ENCODE results near the gene BNIP5.

BNIP5 gene

GRCh38 chr6:36327919-36328236 is 8.8 kb downstream of the BNIP5 start:
- TF ChIP-seq GATA3 (IDR thresholded peaks at IDR 0.05; ENCODE audit: low read depth, low read length) (no peak), GATA2 (IDR thresholded peaks at IDR 0.05; ENCODE audit: low read depth, low read length) (no peak)

GRCh38 chr6:36327226-36327918 is 9.3 kb downstream of the BNIP5 start:
- TF ChIP-seq GATA3 (IDR thresholded peaks at IDR 0.05; ENCODE audit: low read depth, low read length) = no peak
- no peak for TF ChIP-seq GATA2 (IDR thresholded peaks at IDR 0.05; ENCODE audit: low read depth, low read length)

GRCh38 chr6:36326356-36326995 is 10.2 kb downstream of the BNIP5 start:
- TF ChIP-seq GATA3 (IDR thresholded peaks at IDR 0.05; ENCODE audit: low read depth, low read length) (no peak), GATA2 (IDR thresholded peaks at IDR 0.05; ENCODE audit: low read depth, low read length) (no peak)

- no peak for TF ChIP-seq GATA2 (IDR thresholded peaks at IDR 0.05; ENCODE audit: low read depth, low read length)
- TF ChIP-seq GATA3 (IDR thresholded peaks at IDR 0.05; ENCODE audit: low read depth, low read length) = no peak
Measured at GRCh38 chr6:36324715-36325114, 12.0 kb downstream of the BNIP5 start.

GRCh38 chr6:36324191-36324590 is 12.5 kb downstream of the BNIP5 start:
- no peak for TF ChIP-seq GATA3 (IDR thresholded peaks at IDR 0.05; ENCODE audit: low read depth, low read length)
- no peak for TF ChIP-seq GATA2 (IDR thresholded peaks at IDR 0.05; ENCODE audit: low read depth, low read length)

GRCh38 chr6:36323062-36323461 is 13.6 kb downstream of the BNIP5 start:
- no peak for TF ChIP-seq GATA2 (IDR thresholded peaks at IDR 0.05; ENCODE audit: low read depth, low read length)
- TF ChIP-seq GATA3 (IDR thresholded peaks at IDR 0.05; ENCODE audit: low read depth, low read length) = no peak

- TF ChIP-seq GATA3 (IDR thresholded peaks at IDR 0.05; ENCODE audit: low read depth, low read length) = no peak
- no peak for TF ChIP-seq GATA2 (IDR thresholded peaks at IDR 0.05; ENCODE audit: low read depth, low read length)
Measured at GRCh38 chr6:36322591-36322990, 14.1 kb downstream of the BNIP5 start.

GRCh38 chr6:36320475-36320874 is 16.2 kb downstream of the BNIP5 start:
- TF ChIP-seq GATA2 (IDR thresholded peaks at IDR 0.05; ENCODE audit: low read depth, low read length) (no peak), GATA3 (IDR thresholded peaks at IDR 0.05; ENCODE audit: low read depth, low read length) (no peak)

GRCh38 chr6:36319821-36320220 is 16.9 kb downstream of the BNIP5 start:
- TF ChIP-seq GATA2 (IDR thresholded peaks at IDR 0.05; ENCODE audit: low read depth, low read length) = no peak
- no peak for TF ChIP-seq GATA3 (IDR thresholded peaks at IDR 0.05; ENCODE audit: low read depth, low read length)

- TF ChIP-seq GATA2 (IDR thresholded peaks at IDR 0.05; ENCODE audit: low read depth, low read length) = no peak
- no peak for TF ChIP-seq GATA3 (IDR thresholded peaks at IDR 0.05; ENCODE audit: low read depth, low read length)
Measured at GRCh38 chr6:36319436-36319762, 17.3 kb downstream of the BNIP5 start.

GRCh38 chr6:36318690-36319435 is 17.8 kb downstream of the BNIP5 start:
- TF ChIP-seq GATA2 (IDR thresholded peaks at IDR 0.05; ENCODE audit: low read depth, low read length) = no peak
- no peak for TF ChIP-seq GATA3 (IDR thresholded peaks at IDR 0.05; ENCODE audit: low read depth, low read length)

GRCh38 chr6:36317623-36318022 is 19.1 kb downstream of the BNIP5 start:
- TF ChIP-seq GATA2 (IDR thresholded peaks at IDR 0.05; ENCODE audit: low read depth, low read length) (no peak), GATA3 (IDR thresholded peaks at IDR 0.05; ENCODE audit: low read depth, low read length) (no peak)

GRCh38 chr6:36315921-36316320 is 20.8 kb downstream of the BNIP5 start:
- no peak for TF ChIP-seq GATA3 (IDR thresholded peaks at IDR 0.05; ENCODE audit: low read depth, low read length)
- no peak for TF ChIP-seq GATA2 (IDR thresholded peaks at IDR 0.05; ENCODE audit: low read depth, low read length)

GRCh38 chr6:36314221-36315014 is 22.3 kb downstream of the BNIP5 start:
- TF ChIP-seq GATA2 (IDR thresholded peaks at IDR 0.05; ENCODE audit: low read depth, low read length) (no peak), GATA3 (IDR thresholded peaks at IDR 0.05; ENCODE audit: low read depth, low read length) (no peak)
